ENCODE data around the gene MGAT4A. TPM values are rescaled to one million over a fixed set of nuclear protein-coding genes. Genes with fewer than 3 reads are reported as not detected.

MGAT4A gene
- total RNA-seq (ENCODE audit: low replicate concordance), result 0.08 and 4.6 TPM in 2 replicates

DNA sequence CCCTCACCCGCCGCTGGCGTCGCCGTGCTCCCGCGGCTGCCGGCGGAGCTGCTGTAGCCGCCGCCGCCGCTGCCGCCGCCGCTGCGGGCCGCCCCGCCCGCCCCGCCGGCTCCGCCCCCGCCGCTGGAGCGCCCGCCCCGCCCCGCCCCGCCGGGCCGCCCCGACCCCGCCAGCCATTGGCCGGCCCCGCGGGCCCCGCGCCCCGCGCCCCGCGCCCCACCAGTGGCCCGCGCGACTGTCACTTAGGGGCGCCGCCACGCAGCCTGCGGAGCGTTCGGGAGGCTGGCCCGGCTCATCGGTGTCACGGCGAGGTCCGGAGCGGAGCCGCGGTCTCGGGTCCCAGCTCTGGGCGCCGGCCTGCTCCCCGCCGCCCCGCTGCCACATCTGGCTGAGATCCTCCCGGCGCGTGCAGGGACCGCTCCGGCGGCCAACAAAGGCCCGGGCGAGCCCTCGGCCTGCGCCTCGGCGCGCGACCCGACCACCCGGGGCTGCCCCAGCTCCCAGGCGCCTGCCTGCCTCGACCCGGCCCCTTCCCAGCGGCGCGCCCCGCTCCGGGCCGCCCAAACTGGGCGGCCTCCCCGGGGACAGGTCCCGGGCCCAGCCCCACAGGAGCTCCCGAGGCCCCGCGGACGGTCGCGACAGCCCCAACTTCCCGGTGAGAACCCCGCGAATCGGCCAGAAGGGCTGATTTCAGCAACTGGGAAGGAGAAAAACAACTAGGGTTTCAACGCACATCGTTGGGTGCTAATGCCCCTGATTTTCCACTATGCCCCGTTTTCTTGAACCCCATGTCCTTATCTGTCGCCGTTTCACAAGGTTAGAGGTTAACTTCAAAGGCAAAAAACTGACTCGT, at the start of gene MGAT4A:
Gene MGAT4A, minus strand, starts transcription at position 92 of the 853 bp plus-strand sequence. CDS start 4,800 bp downstream, outside the sequence.

DNA sequence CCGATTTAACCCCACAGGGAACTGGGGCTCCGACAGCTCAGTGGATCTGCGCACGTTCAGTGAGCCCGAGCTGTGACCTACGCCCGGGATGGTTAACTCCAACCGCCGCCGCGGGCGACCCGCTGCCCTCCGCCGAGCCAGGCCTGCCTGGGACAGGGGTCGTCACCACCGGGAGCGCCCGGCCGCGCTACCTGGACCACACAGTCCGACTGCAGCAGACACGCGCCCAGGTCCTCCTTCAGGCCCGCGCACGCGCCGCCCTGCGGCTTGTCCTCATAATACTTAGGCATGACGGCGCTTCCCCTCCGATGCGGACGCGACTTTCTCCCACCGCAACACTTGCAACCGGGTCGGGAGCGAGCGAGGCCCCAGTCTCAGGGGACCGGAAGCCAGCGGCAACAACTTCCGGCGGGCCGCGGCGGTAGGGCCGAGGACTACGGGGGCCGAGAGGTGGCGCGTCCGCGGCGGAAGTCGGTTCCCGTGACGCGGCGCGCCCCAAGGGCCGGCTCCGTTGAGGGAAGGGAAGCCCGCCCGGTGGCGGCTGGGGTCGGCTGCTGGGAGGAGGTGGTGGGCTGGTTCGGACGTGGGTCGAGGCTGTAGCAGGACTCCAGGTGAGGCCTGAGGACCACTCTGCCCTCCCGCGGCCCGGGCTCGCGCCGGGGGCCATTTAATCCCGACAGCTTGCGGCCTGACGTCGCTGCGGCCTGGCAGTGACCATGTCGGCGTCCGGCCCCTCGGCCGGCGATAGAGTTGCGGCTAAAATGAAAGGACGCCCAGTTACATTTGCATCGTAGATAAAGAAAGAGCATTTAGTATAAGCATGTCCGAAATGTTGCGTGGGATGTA, 122.6 kb downstream of the MGAT4A start, which contains the start of the genes COA5 and UNC50:
Gene COA5, minus strand, starts transcription at position 397 of the 846 bp plus-strand sequence. Its CDS starts 107 bp downstream, at position 290.
Gene UNC50, plus strand, starts transcription at position 474 of the 846 bp plus-strand sequence. CDS start 1,171 bp downstream, outside the sequence.

Other genes starting within 250 kb of the MGAT4A start
- 27.7 and 34.2 TPM in 2 replicates for gene COA5, start 122.6 kb downstream of the MGAT4A start, total RNA-seq (ENCODE audit: low replicate concordance)
- 40.1 and 42.6 TPM in 2 replicates for gene UNC50, start 122.5 kb downstream of the MGAT4A start, total RNA-seq (ENCODE audit: low replicate concordance)
- 1.2 TPM in 1 of 2 replicates, not detected in the other for gene CRACDL, start 205.1 kb upstream of the MGAT4A start, total RNA-seq (ENCODE audit: low replicate concordance)

Measured in smooth muscle cell of the coronary artery (primary cell).